GM19324 (cell line): ENCODE results near the gene PIK3CA.
"Not testable (repeated sequence)": the region's sequence is repeated elsewhere in the genome, so short reads cannot be mapped to it uniquely, and the experiment has no call there.

ENCODE experiments used
- ATAC-seq: cut with Tn5 transposase; IDR thresholded peaks from one replicate; pipeline ENCODE4 v1.9.1; 2021; ENCODE audit warnings: mild to moderate bottlenecking, moderate library complexity; ENCODE audit not compliant: unreplicated experiment, low FRiP score

The PIK3CA gene

GRCh38 chr3:179259959-179260756 is 112.0 kb downstream of the PIK3CA start:
- not testable (repeated sequence) for ATAC-seq

GRCh38 chr3:179260949-179261765 is 113.0 kb downstream of the PIK3CA start:
- peak; percentile 96 for ATAC-seq

- ATAC-seq, result no peak
These were observed 115.0 kb downstream of the PIK3CA start for GRCh38 chr3:179263134-179263533.

GRCh38 chr3:179264449-179264848 is 116.3 kb downstream of the PIK3CA start:
- no peak for ATAC-seq

GRCh38 chr3:179265092-179265491 is 116.9 kb downstream of the PIK3CA start:
- ATAC-seq, result no peak

GRCh38 chr3:179265875-179266274 is 117.7 kb downstream of the PIK3CA start:
- no peak for ATAC-seq

- no peak for ATAC-seq
These were observed 118.6 kb downstream of the PIK3CA start for GRCh38 chr3:179266701-179267211.

- ATAC-seq, result no peak
These were observed 120.4 kb downstream of the PIK3CA start for GRCh38 chr3:179268400-179269051.

GRCh38 chr3:179269152-179269707 is 121.1 kb downstream of the PIK3CA start:
- no peak for ATAC-seq

- no peak for ATAC-seq
These were observed 124.2 kb downstream of the PIK3CA start for GRCh38 chr3:179272385-179272784.

GRCh38 chr3:179274434-179274833 is 126.3 kb downstream of the PIK3CA start:
- ATAC-seq, result not testable (repeated sequence)

- ATAC-seq, result no peak
These were observed 127.8 kb downstream of the PIK3CA start for GRCh38 chr3:179276001-179276400.

GRCh38 chr3:179276743-179277142 is 128.6 kb downstream of the PIK3CA start:
- ATAC-seq, result no peak

- no peak for ATAC-seq
These were observed 130.0 kb downstream of the PIK3CA start for GRCh38 chr3:179278151-179278550.

GRCh38 chr3:179278932-179279693 is 131.0 kb downstream of the PIK3CA start:
- ATAC-seq, result no peak

GRCh38 chr3:179279837-179280236 is 131.7 kb downstream of the PIK3CA start:
- ATAC-seq, result no peak

GRCh38 chr3:179281825-179282224 is 133.7 kb downstream of the PIK3CA start:
- ATAC-seq, result no peak

GRCh38 chr3:179286331-179286730 is 138.2 kb downstream of the PIK3CA start:
- ATAC-seq, result no peak

- no peak for ATAC-seq
These were observed 140.7 kb downstream of the PIK3CA start for GRCh38 chr3:179288845-179289244.

- no peak for ATAC-seq
These were observed 141.1 kb downstream of the PIK3CA start for GRCh38 chr3:179289295-179289694.
